Heart left ventricle (tissue), 13 donors: ENCODE measurements around the gene CISD2.

ENCODE experiments used
- POLR2A ChIP-seq, 2 donors: fragments of 450-650 bp; IDR thresholded peaks; one replicate each; pipeline ENCODE4 v1.6.1; 2017; ENCODE audit warnings: antibody characterized with exemption in 2 of 2, mild to moderate bottlenecking in 2 of 2, moderate library complexity in 2 of 2
- TF ChIP-seq, protein P1 (sequence below), 12 donors: fragments of 200-600 bp; sonication (generic) in 4 of 12; IDR thresholded peaks; one replicate each; pipeline versions ENCODE4 v1.5.0 to v1.8.0; 2018 to 2022; ENCODE audit warnings: antibody characterized with exemption in 12 of 12, mild to moderate bottlenecking in 5 of 12
- donor health status: ischemic (EF 13 %, LVEDD 7.1; RV severe dilation, severe dysfunction).
- donor health status: DM: no; HTN: yes; CAD: no.
- donor health status: DM: no; HTN: no; CAD: no.
- donor health status: ischemic (EF 25% LVEDD 6.9; RV normal size, moderate dysfunction).
- donor health status: ischemic (EF 25% LVEDD 5.7; RV mildly dilated, moderate dysfunction).
- donor health status: ischemic (EF 35%, LVEDD 5.7; RV mildly dilated, moderate dysfunction).
- donor health status: nonischemic (EF 11% LVEDD 7.7; RV severe dilation, severe dysfunction).
- donor health status: DM: yes; HTN: yes; CAD: no.
- donor health status: PGD.
- donor health status: ischemic (EF 29% LVEDD 5.4; RV normal size, mild dysfunction).
- donor health status: nonischemic (EF 23%, LVEDD 6.1; RV moderate dilation, normal function).

DNA sequence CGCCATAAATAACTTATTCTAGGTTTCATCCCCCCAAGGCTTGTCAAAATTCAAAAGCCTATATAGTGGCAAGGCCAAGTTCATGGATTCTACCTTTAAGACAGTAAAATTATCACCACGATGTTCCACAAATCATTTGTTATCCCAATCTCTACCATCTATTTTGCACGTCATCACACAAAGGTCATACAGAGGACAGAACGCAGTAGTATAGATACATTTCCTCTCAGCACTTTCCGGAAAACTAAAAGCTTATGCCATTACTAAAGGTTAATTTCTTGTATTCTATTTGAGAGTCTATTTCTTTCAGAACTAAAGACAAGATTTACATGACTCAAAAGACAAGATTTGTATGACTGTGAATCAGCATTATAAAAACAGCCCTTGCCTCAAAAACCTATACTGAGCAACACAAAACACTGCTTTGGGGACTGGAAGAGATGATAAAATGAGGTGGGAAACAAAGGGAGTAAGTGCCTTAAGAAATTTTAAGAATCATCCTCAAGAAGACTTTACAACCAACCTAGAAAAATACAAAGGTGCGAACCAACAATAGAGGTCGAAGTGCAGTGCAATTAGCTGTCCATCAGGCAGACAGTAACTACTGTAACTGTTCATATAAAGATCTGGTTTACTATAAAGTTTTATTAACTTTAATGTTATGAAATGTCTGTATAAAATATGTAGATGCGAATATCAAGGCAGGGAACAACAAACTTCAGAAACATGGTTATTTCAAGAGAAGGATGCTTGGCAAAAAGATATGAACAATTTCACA, 49.0 kb upstream of the CISD2 start:
- TF ChIP-seq, protein P1, sequence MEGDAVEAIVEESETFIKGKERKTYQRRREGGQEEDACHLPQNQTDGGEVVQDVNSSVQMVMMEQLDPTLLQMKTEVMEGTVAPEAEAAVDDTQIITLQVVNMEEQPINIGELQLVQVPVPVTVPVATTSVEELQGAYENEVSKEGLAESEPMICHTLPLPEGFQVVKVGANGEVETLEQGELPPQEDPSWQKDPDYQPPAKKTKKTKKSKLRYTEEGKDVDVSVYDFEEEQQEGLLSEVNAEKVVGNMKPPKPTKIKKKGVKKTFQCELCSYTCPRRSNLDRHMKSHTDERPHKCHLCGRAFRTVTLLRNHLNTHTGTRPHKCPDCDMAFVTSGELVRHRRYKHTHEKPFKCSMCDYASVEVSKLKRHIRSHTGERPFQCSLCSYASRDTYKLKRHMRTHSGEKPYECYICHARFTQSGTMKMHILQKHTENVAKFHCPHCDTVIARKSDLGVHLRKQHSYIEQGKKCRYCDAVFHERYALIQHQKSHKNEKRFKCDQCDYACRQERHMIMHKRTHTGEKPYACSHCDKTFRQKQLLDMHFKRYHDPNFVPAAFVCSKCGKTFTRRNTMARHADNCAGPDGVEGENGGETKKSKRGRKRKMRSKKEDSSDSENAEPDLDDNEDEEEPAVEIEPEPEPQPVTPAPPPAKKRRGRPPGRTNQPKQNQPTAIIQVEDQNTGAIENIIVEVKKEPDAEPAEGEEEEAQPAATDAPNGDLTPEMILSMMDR (IDR thresholded peaks at IDR 0.05), result no peak
- no peak for TF ChIP-seq POLR2A (IDR thresholded peaks at IDR 0.05)
